Pons (tissue), 1 donor: ENCODE measurements around the gene MBNL2.

Experiments
- DNase-seq: peaks from one replicate; pipeline ENCODE4 v3.0.0-alpha.2; 2016; ENCODE audit warnings: low spot score

Gene MBNL2

DNA sequence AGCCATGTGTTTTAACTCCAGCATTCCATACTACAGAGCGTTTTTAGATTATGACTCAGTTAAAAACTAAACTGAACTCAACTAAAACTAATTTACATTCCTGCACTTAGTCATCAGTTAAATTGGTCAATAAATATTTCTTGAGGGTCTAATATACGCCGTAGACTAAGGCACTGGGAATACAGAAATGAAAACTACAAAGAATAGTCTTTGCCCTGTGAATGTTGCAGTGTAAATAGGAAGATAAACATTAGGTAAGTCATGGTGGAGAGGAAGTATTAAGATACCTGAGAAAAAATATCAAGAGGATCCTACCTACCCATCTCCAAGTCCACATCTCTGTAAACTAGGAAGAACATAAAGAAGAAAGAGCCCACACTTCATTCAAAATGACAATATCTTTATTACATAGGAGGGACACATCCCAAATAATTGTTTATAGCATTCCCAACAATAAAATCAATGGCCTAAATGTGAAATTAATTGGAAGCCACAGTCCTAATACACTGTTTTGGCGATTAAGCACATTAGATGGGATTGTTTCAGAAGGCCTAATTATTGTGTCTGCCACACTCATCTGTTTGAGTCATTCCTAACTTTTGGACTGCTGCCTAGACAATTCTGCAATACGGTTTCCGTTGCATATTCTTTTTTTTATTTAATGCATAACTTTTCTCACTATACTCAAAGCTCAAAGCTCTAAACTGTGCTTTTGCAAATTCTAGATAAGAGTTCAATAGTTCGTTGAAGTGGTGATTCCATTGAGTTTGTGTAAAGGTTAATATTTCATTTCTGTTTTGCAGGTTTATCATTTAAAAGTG, 52.9 kb downstream of the MBNL2 start:
- no peak for DNase-seq

DNA sequence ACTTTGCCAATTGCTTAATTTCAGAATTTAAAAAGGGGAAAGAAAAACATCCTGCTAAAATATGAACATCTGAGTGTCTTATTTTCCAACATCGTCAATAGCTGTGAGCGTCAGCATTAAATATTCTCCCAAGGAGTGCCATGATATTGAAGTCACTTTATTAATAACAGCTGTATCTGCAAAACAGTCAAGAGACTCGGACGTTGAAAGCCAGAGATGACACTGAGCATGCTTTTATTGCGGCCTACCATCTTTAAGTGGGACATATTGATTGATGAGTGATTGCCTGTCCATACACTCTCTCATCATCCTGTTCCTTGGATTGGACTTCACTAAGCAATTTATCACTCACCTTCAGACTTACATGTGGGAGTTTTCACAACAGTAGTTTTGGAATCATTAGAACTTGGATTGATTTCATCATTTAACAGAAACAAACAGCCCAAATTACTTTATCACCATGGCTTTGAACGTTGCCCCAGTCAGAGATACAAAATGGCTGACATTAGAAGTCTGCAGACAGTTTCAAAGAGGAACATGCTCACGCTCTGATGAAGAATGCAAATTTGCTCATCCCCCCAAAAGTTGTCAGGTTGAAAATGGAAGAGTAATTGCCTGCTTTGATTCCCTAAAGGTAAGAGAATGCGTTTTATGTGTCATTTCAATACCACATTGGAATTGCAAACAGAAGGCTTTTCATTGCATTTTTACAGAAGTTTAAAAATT, 53.8 kb downstream of the MBNL2 start:
- DNase-seq, result no peak

DNA sequence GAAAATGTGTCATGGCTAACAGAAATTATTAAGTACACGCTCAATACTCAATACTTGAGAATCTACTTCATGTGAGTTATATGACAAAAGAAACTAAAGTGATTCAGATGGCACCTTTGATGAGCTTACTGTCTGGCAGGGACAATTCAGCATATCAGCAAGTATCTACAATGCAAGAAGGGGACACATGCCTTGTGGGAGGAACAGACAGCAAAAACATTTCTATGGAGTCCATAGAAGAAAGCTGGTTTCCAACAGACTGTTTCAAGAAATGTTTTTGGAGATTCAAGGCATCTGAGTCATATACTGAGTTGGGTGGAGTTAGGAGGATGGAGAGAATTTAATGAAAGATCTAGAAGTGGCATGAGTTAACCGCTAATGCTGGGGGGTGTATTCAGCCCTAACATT, 54.7 kb downstream of the MBNL2 start:
- no peak for DNase-seq

DNA sequence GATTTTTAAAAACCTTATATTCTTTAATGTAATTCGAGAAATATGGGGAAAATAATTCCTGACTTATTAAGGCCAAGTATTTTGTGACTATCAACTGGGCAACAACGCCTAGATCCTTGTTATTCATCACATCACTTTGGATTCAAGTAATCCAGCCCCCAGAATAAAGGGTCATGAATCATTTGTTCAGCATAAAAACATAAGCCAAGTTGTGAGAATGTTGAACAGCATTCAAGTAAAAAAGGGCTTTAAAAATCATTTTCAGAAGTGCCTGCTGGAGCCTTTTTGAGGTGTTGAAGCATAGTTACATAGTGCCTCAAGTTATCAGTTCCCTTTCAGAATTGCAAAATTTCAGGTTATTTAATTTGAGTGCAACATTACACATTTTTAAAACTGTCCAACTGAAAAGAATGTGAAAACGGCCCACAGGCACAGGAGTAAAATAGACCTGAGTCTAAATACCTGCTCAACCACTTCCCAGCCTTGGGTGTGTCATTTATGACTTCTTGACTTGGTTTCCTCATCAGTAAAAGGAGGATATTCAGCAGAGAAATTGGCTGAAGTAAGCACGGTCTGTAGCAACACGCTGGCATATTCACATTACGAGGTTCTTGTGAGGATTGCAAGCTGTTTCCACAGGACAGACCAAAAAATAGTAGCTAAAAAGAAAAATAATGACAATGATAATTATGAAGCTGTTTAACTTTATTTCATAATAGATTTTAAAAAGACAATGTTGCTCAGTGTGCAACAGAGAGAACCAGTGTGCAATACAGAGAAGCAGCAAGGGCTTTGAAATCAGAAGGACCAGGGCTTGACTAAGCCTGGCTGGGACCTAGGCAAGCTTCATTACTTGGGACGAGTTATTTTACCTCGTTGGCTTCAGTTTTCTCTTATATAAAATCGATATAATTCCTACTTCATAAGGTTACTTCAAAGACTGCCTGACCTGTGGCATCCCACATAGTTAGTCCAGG, 56.6 kb downstream of the MBNL2 start:
- DNase-seq, result no peak

DNA sequence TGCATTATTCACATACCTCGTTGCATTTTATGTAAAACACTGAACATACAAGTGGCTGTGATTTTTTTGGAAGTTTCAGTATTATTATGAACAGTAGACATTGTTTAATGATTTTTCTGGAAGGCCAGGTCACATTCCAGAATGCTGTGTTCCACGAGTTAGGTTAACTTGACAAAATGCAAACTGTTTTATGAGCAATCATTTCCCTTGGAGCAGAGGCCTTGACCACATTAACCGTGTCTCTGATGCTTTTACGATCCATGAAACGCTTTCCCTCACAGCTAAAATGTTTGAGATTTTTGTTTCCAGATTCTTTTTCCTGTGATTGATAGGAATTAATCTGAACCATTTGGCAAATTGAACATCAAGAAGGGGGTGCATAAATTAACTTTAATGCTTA, 57.8 kb downstream of the MBNL2 start:
- no peak for DNase-seq

DNA sequence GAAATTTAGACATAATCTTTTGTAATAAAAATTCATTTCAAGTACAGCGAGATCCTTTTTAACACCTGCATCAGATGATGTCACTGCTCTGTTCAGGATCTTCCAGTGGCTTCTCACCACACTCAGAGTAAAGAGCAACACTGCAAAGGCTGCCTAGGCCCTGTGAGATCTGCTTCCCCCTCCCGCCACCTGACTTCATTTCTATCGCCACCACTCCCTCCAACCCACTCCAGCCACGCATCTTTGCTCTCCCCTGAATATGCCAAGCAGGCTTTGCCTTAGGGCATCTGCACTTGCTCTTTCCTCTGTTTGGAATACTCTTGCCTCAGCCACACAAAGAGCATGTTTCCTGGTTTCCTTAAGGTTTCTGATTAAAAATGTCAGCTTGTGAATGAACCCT, 58.3 kb downstream of the MBNL2 start:
- DNase-seq, result no peak

DNA sequence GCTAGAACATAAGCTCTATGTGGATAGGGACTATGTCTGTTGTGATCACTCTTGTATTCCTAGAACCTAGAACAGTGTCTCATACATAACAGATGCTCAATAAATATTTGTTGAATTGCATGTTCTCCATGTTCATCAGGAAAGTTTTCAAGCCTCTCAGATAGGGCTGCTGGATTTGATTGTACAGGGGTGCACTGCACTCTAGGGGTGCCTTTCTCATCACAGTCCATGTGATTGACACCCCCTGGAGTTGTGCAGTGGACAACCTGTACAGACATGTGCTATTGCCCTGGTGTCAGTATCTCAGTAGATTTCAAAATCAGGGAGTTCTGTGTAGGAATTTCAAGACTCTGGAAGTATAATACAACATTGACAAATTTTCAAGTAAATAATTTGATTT, 58.9 kb downstream of the MBNL2 start:
- no peak for DNase-seq

DNA sequence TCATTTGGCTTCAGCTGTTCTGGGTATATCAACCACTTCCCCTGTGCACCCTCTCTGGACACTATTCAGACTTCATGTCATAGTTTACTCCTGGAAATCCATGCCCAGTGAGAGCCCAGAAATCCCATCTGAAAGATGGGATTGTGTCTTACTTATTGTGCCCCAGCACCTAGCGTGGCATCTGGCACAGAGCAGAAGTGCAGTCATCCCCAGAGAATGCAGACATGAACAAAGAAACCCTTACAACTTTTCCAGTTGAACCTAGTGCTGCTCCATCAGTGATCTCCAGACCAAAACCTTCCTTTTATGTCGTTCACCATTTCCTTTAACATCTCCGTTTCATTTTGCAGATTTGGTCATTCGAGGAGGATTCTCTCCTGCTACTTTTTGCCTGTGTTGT, 60.6 kb downstream of the MBNL2 start:
- no peak for DNase-seq

DNA sequence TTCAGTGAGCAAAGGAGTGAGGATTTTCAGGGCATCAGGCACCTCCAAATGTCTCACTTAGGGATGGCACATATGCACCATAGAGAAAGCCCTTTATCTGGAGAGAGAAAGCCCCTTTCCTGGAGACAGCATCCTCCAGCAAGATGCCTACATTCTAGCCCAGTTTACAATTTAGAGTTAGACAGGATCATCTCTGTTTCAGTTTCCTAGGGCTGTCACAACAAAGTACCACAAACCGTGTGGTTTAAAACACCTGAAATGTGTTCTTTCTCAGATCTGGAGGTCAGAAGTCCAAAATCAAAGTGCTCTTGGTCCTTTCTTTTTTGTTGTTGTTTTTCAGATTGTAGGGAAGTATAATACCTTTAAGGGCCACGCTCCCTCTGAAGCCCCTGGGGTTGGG, 61.8 kb downstream of the MBNL2 start:
- no peak for DNase-seq

DNA sequence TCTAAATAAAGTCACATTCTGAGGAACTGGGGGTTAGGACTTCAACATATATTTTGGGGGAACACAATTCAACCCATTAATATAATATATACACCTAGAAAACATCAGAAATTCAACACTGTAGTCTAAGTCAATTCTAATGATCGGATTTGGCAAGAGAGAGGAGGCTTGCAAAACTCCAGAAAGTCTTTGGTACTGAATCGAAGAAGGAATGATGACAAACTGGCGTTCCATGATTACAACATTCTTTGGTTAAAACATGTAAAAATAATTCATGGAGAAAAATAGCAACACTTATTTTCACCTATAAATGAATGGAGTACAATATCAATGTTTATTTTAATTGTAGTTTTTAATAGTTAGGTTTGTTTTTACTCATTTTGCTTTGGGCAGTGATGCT, 62.4 kb downstream of the MBNL2 start:
- DNase-seq, result no peak

DNA sequence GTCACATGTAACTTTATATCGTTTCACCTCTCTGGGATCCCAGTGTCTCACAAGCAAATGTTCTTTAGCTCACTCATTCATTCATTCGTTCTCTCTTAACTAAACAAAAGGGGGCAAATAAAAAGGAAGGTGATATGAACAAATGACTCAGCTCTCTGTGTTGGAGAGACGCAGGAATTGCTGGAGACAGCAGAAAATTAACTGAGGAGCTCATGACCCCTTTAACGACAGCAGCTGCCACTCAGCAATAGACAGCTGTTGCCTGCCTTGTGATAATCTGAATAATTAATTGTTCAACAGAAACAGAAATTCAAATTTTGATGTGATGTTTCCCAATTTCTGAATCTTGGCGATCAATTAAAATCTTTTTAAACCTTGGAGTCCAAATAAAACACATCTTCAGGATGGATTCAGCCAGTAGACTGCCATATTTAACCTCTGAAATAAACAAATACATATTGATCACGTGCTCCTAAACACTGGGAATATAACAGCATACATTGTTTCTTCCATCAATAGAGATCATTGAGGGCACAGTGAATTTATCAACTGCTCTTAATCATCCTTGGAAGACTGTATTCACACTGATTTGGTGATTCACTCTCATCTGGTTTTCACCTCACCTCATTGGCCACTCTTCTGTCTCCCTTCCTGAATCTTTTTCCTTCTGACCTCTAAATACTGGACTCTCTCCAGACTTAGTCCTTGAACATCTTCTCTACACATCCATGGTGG, 63.3 kb downstream of the MBNL2 start:
- DNase-seq, result no peak

DNA sequence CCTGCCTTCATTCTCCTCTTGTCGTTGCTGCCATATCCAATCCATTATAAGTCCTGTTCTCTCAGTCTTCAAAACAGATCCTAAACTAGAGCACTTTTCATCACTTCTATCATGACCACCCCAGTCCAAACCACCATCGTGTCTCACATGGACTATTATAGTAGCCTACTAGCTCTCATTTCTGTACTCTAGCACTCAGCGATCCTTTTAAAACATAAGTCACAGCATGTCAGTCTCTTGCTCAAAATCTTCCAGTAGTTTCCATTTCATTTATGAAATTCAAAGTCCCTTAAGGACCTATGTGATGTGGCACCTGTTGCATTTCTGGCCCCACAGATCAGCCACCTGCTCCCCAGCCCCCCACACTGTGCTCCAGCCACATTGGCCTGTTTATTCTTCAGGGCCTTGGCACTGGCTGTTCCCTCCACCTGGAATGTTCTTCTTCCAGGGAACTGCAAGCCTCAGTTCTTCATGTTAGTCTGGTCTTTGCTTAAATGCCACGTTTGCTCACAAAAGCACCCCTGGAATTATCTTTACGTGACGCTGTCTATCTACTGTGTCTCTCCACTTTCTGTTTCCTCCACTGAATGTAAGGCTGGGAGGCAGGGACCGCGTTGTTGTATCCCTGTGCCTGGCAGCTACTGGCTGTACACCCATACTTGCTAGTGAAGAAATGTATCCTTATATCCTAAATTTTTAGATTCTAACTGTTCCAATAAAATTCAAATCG, 64.3 kb downstream of the MBNL2 start:
- DNase-seq, result no peak

DNA sequence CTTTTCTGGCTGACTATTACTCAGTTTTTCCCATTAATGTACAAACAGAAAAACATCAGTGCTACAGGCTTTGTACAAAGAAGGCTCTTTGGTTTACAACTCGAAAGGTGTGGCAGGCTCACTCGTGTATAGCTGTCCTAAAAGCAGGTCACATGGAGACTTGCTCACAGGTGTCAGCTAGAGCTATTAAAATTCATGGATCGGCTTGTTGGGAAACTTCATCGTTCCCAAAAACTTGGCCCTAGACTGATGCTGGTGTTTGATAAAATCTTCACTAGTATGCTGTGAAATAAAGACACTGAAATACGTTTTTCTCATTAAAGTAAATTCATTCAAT, 64.9 kb downstream of the MBNL2 start:
- no peak for DNase-seq

DNA sequence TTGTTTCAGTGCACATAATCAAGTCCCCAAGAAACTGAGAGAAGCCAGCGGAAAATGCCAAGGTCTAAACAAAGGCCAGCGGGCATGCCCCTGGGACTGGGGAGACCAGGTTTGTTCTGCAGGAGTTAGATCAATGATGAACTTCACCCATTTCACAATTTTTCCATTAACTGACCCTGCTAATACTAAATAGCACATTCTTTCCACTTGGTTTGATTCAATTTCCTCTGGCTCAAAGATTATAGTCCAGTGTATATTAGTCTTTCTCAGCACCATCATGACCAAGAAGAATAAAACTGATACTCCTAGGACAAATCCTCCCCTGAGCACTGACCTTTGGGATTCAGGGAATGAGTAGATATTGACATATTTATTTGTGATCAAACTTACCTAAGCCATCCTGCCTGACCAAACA, 66.4 kb downstream of the MBNL2 start:
- DNase-seq, result no peak

DNA sequence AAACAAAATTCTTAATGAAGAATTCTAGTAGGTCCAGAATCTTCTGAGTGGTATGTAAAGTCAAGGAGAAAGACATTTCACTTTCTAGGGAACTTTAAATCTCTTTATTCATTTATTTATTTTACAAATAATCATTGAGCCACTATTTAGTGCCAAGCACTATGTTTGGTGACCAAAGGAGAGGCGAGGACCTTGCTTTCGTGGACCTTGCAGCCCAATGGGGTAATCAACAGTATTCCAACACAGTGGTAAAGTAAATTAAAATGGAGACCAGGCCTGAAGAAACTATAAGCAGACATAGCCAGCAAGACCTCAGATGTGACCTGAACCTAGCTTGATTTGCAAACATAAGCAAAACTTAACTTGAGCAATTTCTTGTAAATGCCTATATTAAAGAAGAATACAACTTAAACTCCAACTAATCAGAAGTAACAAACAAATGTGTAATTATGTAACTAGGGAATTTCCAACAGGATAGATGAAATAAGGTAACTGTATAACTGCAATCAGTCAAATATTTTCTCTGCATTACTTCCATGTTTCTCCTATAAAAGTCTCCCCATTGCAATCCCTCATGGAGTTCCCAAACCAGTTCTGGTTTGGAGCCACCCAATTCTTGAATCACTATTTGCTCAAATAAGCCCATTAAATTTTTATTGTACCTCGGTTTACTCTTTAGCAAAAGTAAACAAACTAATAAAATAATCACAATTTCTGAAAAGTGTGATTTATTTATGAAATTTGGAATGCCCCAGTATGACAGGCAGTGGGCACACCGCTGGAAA, 67.6 kb downstream of the MBNL2 start:
- DNase-seq, result no peak

DNA sequence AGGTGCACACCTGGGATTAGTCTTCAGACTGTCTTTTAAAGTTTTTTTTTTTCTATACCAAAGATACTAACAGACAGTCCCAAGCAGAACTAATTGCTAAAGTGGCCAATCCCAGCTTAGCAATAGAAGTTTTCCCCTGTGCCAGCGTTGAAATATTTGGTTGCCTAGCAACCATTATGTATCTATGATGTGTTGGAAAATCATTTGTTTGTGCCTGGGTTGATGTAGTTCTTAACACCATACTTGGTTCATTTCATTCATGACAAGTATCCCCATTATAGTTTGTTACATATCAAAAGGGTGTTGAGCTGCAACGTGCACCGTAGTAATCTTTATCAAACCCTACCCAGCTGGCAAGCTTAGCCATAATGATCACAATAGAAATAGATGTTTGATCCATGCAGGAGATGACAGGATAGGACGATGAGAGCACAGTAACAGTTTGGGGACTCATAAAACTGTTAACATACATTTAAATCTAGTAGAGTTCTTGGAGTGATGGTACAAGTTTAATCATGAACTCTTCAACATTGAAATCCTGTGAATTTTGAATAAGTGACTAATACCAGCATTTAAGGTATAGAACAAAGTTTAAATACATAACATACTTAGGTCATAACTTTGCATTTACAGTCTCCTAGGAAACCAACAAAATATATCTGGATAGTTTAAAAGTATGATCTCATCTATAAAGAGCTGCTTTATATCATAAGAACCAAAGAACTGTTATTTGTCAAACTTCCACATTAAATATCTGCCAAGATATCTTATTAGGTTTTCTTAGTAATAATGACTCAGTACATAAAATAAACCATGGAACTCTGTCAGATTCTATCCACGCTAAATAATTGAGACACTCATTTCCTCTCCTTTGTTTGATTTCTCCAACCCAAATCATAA, 73.4 kb downstream of the MBNL2 start:
- no peak for DNase-seq

DNA sequence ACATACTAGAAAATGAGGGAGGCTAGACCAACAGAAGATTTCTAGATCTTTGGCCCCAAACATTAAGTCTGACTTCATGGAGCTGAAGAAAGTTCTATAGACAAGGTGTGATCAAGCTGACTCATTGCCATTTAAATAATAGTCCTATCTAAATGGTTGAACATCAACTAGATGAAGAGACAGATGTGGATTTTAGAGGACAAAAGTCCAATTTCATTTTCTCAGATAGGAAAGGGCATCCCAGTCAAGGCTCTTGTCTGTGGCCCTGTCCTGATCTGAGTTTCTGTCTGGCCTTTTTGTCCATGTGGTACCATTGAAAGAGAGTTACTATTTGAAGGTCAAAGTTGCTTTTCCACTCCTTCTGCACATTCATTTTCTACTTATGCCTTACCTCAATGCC, 74.6 kb downstream of the MBNL2 start:
- no peak for DNase-seq

DNA sequence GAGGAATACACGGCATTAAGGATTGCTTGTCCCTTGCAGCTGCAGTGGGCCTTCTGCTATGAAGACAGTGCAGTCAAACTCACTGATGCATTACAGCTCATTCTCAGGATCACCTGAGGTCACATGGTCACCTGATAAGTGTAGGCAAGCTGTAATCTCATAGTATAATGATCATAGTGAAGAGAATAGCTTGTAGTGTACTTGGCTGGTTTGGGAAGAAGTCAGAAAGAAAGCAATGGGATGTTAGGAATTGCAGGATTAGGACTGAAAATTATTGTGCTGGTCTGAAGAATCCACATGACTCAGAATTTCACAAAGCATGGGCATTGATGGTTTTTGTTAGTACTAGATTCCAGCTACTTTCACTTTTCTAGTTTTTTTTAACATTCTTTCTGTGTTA, 76.7 kb downstream of the MBNL2 start:
- no peak for DNase-seq

DNA sequence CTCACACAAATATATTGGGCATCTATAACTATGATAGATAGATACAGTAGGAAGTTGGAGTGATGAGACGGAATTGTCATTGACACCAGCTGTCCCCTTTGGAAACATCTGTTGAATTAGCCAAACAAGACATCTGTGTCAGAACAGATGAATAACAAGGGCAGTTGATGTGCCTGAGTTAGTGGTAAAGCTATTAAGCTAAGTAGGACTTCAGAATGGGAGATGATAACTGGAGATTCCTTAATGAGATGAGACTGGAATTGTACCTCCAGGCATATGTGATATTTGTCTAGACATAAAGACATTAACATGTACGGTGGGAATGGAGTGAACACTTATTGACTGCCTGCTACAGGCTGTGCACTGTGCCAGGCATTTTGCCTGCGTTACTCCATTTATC, 78.7 kb downstream of the MBNL2 start:
- no peak for DNase-seq
